T-helper 9 cell (primary cell): ENCODE data around the gene IFIT5.
"Not testable (repeated sequence)": the region's sequence is repeated elsewhere in the genome, so short reads cannot be mapped to it uniquely, and the experiment has no call there.

ENCODE experiments used
- DNase-seq: peaks from one replicate; pipeline ENCODE4 v3.0.0-alpha.2; 2020

IFIT5 gene

DNA sequence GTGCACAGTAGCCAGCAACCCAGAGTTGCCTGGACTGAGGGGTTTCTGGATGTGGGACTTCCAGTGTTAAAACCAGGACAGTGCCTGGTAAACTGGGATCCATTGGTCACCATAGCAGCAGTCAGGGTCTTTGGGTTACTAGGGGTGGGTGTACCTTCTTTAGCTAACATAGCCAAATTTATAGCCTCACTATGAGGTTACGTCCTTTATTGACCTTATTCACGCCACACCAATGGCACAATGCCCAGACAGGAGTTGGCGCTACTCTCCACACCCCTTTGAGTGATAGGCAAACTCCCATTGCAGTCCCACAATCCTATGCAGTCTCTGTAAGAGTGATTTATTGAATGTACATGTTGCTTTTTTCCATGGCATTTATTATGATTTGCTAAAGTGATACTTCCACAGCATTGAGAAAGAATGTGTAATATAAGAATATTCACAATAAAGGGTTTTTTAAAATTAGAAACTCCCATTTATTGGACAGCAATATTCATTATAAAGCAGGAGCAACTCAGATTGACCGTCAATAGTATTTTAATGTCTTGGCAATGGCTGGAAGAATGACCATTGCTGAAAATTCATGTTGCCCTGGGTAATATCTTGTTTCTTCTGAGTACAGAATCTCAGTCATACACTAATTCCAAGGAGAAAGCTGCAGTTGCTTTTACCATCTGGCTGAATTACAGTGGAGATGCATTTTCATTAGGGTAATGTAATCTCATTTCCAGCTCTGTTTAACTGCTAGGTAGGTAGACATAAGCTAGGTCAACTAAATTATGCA lies 26.1 kb downstream of the IFIT5 start:
- no peak for DNase-seq

GRCh38 chr10:89442289-89442688 lies 27.9 kb downstream of the IFIT5 start:
- no peak for DNase-seq

GRCh38 chr10:89444819-89445218 lies 30.5 kb downstream of the IFIT5 start:
- not testable (repeated sequence) for DNase-seq

DNA sequence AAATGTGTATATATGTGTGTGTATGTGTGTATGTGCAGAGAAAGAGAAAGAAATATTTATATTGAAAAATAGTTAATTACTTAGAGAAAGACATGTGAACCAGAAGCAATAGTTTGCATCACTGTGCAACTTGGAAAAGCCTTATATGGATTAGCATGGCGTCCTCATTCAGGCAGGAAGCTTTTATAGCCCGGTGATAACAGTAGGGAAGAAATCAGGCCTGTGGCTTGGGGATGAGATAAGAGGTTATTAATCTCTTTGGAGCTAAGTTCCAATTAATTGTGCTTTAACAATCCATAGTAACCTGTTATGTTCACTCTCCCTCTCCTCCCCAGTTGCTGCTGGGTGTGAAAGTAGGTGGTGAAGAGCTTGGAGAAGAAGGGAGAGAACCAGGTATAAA lies 36.5 kb downstream of the IFIT5 start:
- DNase-seq, result no peak

GRCh38 chr10:89452193-89452592 lies 37.8 kb downstream of the IFIT5 start:
- no peak for DNase-seq

GRCh38 chr10:89454561-89455347 lies 40.4 kb downstream of the IFIT5 start:
- no peak for DNase-seq

- DNase-seq, result no peak
Measured at GRCh38 chr10:89458291-89458690, 43.9 kb downstream of the IFIT5 start.

GRCh38 chr10:89458784-89459183 lies 44.4 kb downstream of the IFIT5 start:
- no peak for DNase-seq

DNA sequence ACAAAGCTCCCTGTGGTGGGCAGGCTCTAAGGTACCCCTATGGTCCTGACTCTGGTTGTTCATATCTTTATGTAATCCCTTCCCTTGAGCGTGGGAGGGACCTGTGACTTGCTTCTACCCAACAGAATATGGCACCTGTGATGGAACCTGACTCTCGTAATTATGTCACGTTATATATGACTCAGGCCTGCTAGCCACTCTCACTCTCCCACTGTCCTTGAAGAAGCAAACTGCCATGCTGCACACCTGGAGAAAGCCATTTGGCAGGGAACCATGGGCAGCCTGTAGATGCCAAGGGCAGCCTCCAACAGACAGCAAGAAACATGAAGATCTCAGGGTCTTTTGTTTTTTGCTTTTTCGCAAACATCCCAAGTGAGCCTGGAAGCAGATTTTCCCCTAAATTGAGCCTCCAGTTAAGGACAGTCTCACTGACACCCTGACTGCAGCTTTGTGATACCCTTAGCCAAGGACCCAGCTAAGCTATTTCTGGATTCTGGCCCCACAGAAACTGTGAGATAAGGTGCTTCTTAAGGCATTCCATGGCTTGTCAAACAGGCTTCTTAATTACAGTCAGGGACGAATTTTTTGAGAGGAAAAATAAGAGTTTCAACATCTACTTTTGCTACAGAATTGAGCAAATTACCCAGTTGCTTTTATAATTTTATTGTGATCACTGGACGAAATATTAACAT lies 49.6 kb downstream of the IFIT5 start:
- no peak for DNase-seq

DNA sequence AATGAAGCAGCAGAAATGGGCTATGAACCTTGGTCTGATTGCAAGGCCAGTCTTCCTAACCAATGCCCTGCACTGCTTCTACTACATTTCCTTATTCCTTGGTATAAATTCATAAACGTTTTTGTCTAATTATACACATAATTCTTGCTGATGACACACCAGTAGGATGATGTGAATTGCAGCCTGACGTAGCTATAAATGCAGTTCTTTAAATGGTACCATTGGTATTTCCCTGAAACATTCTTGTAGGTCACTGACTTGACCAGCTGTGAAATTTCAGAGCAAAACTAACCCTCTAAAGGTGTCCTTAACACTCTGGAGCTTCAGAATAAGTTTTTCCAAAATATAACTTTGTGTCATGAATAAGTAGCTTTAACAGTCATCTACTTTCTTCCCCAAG lies 50.8 kb downstream of the IFIT5 start:
- no peak for DNase-seq

DNA sequence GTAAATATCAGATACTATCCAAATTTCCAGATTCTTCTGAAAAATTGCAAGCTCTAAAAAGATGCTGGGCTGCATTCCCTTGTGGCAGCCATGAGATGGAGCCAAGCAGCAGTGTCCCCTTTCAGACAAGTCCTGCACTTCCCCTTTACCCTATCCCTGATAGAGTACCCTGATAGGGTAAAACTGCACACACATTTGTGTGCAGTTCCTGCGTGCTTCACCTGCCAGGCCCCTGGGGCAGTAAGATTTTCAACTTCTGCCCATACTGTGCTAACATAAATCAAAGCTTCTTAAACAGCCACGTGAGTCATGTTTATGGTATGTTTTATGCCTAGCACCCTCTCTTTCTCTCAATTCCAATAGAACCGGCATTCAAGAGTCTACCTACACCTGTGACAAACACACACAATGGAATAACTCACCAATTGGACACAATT lies 52.2 kb downstream of the IFIT5 start:
- DNase-seq, result no peak

DNA sequence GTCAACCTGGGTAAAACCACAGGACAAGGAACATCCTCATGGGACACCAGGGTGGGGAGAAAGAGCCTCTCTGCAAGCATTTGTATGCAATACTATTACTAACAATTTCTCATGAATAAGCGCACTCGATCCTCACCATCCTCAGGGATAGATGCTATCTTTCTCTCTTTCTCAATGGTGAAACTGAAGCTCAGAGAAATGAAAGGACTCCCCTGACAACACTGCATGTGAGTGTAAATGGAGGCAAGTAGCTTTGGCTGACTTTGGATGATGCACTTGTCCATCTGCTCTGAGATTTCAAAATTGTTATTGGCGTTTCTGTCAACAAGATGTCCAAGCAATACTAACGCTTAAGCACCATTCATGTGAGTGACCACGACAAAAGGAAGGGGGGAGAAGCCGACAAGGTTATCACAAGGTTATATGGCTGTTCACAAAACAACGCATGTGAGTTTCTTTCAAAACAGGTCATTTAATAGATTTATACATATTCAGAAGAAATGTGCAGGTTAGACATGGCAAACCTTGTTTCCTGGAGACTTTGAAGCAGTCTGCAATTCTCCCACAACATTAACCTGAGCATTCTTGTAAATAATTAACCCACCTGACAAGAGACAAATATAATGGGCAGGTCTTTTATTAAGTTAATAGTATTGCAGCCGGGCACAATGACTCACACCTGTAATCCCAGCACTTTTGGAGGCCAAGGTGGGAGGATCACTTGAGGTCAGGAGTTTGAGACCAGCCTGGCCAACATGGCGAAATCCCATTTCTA lies 54.0 kb downstream of the IFIT5 start:
- DNase-seq, result no peak

- DNase-seq, result no peak
Measured at GRCh38 chr10:89469517-89469916, 55.1 kb downstream of the IFIT5 start.
